Ishikawa (cell line): Measurements from ENCODE around the gene LRRC40.

Source experiments
- CEBPB ChIP-seq: IDR thresholded peaks from 2 replicates; pipeline ENCODE4 v1.6.1; 2012
- CREB1 ChIP-seq: IDR thresholded peaks from 2 replicates; pipeline ENCODE4 v1.6.1; 2012; ENCODE audit warnings: low read depth
- EGR1 ChIP-seq: IDR thresholded peaks from 2 replicates; pipeline ENCODE4 v1.6.1; 2012
- EP300 ChIP-seq: IDR thresholded peaks from 2 replicates; pipeline ENCODE4 v1.6.1; 2012; ENCODE audit warnings: borderline replicate concordance
- FOXM1 ChIP-seq: IDR thresholded peaks from 2 replicates; pipeline ENCODE4 v1.6.1; 2012; ENCODE audit warnings: low read depth, borderline replicate concordance
- MAX ChIP-seq: IDR thresholded peaks from 2 replicates; pipeline ENCODE4 v1.6.1; 2012
- NFIC ChIP-seq: IDR thresholded peaks from 2 replicates; pipeline ENCODE4 v1.6.1; 2012
- RAD21 ChIP-seq: IDR thresholded peaks from 2 replicates; pipeline ENCODE4 v1.6.1; 2012; ENCODE audit warnings: low read depth
- REST ChIP-seq: IDR thresholded peaks from 2 replicates; pipeline ENCODE4 v1.6.1; 2012; ENCODE audit warnings: low read depth, mild to moderate bottlenecking
- TAF1 ChIP-seq: IDR thresholded peaks from 2 replicates; pipeline ENCODE4 v1.6.1; 2012; ENCODE audit warnings: low read depth, mild to moderate bottlenecking
- TCF12 ChIP-seq: IDR thresholded peaks from 2 replicates; pipeline ENCODE4 v1.6.1; 2012; ENCODE audit warnings: low read depth
- TEAD4 ChIP-seq: IDR thresholded peaks from 2 replicates; pipeline ENCODE4 v1.6.1; 2012
- USF1 ChIP-seq: IDR thresholded peaks from 2 replicates; pipeline ENCODE4 v1.6.1; 2012
- YY1 ChIP-seq: IDR thresholded peaks from 2 replicates; pipeline ENCODE4 v1.6.1; 2012; ENCODE audit warnings: low read depth
- ZBTB7A ChIP-seq: IDR thresholded peaks from 2 replicates; pipeline ENCODE4 v1.6.1; 2012; ENCODE audit warnings: low read depth

LRRC40 gene

GRCh38 chr1:70190180-70190579, 15.2 kb downstream of the LRRC40 start:
- TF ChIP-seq YY1 (no peak), EGR1 (no peak), RAD21 (no peak), NFIC (no peak), TAF1 (no peak), CREB1 (no peak), CEBPB (no peak), REST (no peak), TCF12 (no peak), MAX (no peak), ZBTB7A (no peak), USF1 (no peak), FOXM1 (no peak), TEAD4 (no peak), EP300 (no peak)

GRCh38 chr1:70188522-70188921, 16.9 kb downstream of the LRRC40 start:
- TF ChIP-seq CEBPB (no peak), EGR1 (no peak), MAX (no peak)

- no peak for TF ChIP-seq USF1
- TF ChIP-seq EGR1 = no peak
- TF ChIP-seq RAD21 = no peak
- no peak for TF ChIP-seq MAX
- TF ChIP-seq ZBTB7A = no peak
- no peak for TF ChIP-seq FOXM1
- TF ChIP-seq REST = no peak
- TF ChIP-seq YY1 = no peak
- TF ChIP-seq CEBPB = no peak
- no peak for TF ChIP-seq EP300
- TF ChIP-seq CREB1 = no peak
- no peak for TF ChIP-seq TCF12
- TF ChIP-seq TEAD4 = no peak
Observed at GRCh38 chr1:70171512-70171911, 33.9 kb downstream of the LRRC40 start.

- no peak for TF ChIP-seq FOXM1
- TF ChIP-seq RAD21 = no peak
- TF ChIP-seq TEAD4 = no peak
- no peak for TF ChIP-seq REST
- no peak for TF ChIP-seq TCF12
- TF ChIP-seq TAF1 = no peak
- no peak for TF ChIP-seq EP300
- TF ChIP-seq NFIC = no peak
- TF ChIP-seq MAX = no peak
- no peak for TF ChIP-seq CREB1
Observed at GRCh38 chr1:70169018-70169839, 36.1 kb downstream of the LRRC40 start.

GRCh38 chr1:70168283-70168682, 37.1 kb downstream of the LRRC40 start:
- TF ChIP-seq YY1 = no peak
- TF ChIP-seq NFIC = no peak
- no peak for TF ChIP-seq RAD21
- TF ChIP-seq TAF1 = no peak
- TF ChIP-seq CEBPB = no peak
- TF ChIP-seq FOXM1 = no peak
- no peak for TF ChIP-seq USF1
- TF ChIP-seq TCF12 = no peak
- TF ChIP-seq TEAD4 = no peak
